Mesenchymal stem cell (in vitro differentiated cells and primary cell): ENCODE measurements around the gene GPR26.

Experiments used
- DNase-seq: peaks from one replicate; pipeline ENCODE4 v3.0.0-alpha.2; 2013
- H2AFZ ChIP-seq: one replicate; pipeline ENCODE4 v1.6.1; 2013; ENCODE audit warnings: low read depth, mild to moderate bottlenecking, control low read depth, inconsistent platforms, low read length, moderate library complexity
- H2AK5ac ChIP-seq: 2 replicates; pipeline ENCODE4 v1.6.1; 2013; ENCODE audit warnings: low read length, moderate library complexity, mild to moderate bottlenecking, inconsistent platforms; ENCODE audit not compliant: severe bottlenecking
- H2BK120ac ChIP-seq: one replicate; pipeline ENCODE4 v1.6.1; 2013; ENCODE audit warnings: low read depth, mild to moderate bottlenecking, inconsistent platforms, low read length, moderate library complexity
- H2BK12ac ChIP-seq, 2 experiments: one replicate each; pipeline ENCODE4 v1.6.1; 2013; ENCODE audit warnings: inconsistent platforms in 2 of 2, low read length in 2 of 2, mild to moderate bottlenecking in 2 of 2, moderate library complexity in 2 of 2, control low read depth in 1 of 2
- H2BK15ac ChIP-seq: one replicate; pipeline ENCODE4 v1.6.1; 2013; ENCODE audit warnings: mild to moderate bottlenecking, low read depth, inconsistent platforms; ENCODE audit not compliant: poor library complexity, severe bottlenecking
- H2BK5ac ChIP-seq: 2 replicates; pipeline ENCODE4 v1.6.1; 2013; ENCODE audit warnings: low read depth, mild to moderate bottlenecking, low read length, control low read depth, inconsistent platforms; ENCODE audit not compliant: poor library complexity, severe bottlenecking
- H3K14ac ChIP-seq, 2 experiments: one replicate each; pipeline ENCODE4 v1.6.1; 2013; ENCODE audit warnings: inconsistent platforms in 2 of 2, low read length in 2 of 2, control low read depth in 1 of 2, mild to moderate bottlenecking in 1 of 2, moderate library complexity in 1 of 2
- H3K18ac ChIP-seq, 2 experiments: one replicate each; pipeline ENCODE4 v1.6.1; 2013; ENCODE audit warnings: inconsistent platforms in 2 of 2, low read length in 2 of 2, control low read depth in 1 of 2, low read depth in 1 of 2, mild to moderate bottlenecking in 1 of 2
- H3K23ac ChIP-seq, 2 experiments: one replicate each; pipeline ENCODE4 v1.6.1; 2013; ENCODE audit warnings: inconsistent platforms in 2 of 2, low read length in 2 of 2, mild to moderate bottlenecking in 2 of 2, moderate library complexity in 2 of 2, control low read depth in 1 of 2
- H3K27ac ChIP-seq: 2 replicates; pipeline ENCODE4 v1.5.1; 2013; ENCODE audit warnings: mild to moderate bottlenecking, moderate library complexity, low read length, control low read depth, inconsistent platforms; ENCODE audit not compliant: poor library complexity, severe bottlenecking
- H3K27me3 ChIP-seq, 2 experiments: 2 replicates each; pipeline versions ENCODE4 v1.6.1 to v1.7.0; 2013; ENCODE audit warnings: low read length in 2 of 2, mild to moderate bottlenecking in 2 of 2, moderate library complexity in 2 of 2, control low read depth in 1 of 2, inconsistent platforms in 1 of 2; ENCODE audit not compliant: control insufficient read depth in 1 of 2, insufficient read depth in 1 of 2
- H3K36me3 ChIP-seq, 2 experiments: 2 replicates each; pipeline versions ENCODE4 v1.6.1 to v1.7.0; 2013; ENCODE audit warnings: low read length in 2 of 2, control low read depth in 1 of 2, inconsistent platforms in 1 of 2, low read depth in 1 of 2, mild to moderate bottlenecking in 1 of 2; ENCODE audit not compliant: insufficient read depth in 2 of 2, control insufficient read depth in 1 of 2
- H3K4ac ChIP-seq, 2 experiments: one replicate each; pipeline ENCODE4 v1.6.1; 2013; ENCODE audit warnings: inconsistent platforms in 2 of 2, low read length in 2 of 2, mild to moderate bottlenecking in 2 of 2, moderate library complexity in 2 of 2, control low read depth in 1 of 2, low read depth in 1 of 2
- H3K4me1 ChIP-seq: 2 replicates; pipeline ENCODE4 v1.6.1; 2013; ENCODE audit warnings: low read depth, low read length, control low read depth; ENCODE audit not compliant: control insufficient read depth, insufficient read depth
- H3K4me2 ChIP-seq: 2 replicates; pipeline ENCODE4 v1.6.1; 2013; ENCODE audit warnings: low read length, mild to moderate bottlenecking, inconsistent platforms; ENCODE audit not compliant: poor library complexity, severe bottlenecking
- H3K4me3 ChIP-seq, 2 experiments: 2 replicates each; pipeline versions ENCODE4 v1.5.1 to v1.7.0; 2013; ENCODE audit warnings: low read length in 2 of 2, mild to moderate bottlenecking in 2 of 2, control low read depth in 1 of 2, low read depth in 1 of 2; ENCODE audit not compliant: insufficient read depth in 1 of 2
- H3K79me1 ChIP-seq: replicated peaks from 2 replicates; pipeline ENCODE4 v1.6.1; 2013; ENCODE audit warnings: mild to moderate bottlenecking, control low read depth, low read length, inconsistent platforms; ENCODE audit not compliant: poor library complexity, severe bottlenecking
- H3K9ac ChIP-seq: 2 replicates; pipeline ENCODE4 v1.7.0; 2013; ENCODE audit warnings: mild to moderate bottlenecking, low read length, moderate library complexity
- H3K9me3 ChIP-seq: 2 replicates; pipeline ENCODE4 v1.7.0; 2013; ENCODE audit warnings: mild to moderate bottlenecking, low read length; ENCODE audit not compliant: control insufficient read depth
- H4K8ac ChIP-seq: one replicate; pipeline ENCODE4 v1.6.1; 2013; ENCODE audit warnings: inconsistent platforms, mild to moderate bottlenecking, low read length, moderate library complexity
- H4K91ac ChIP-seq: one replicate; pipeline ENCODE4 v1.6.1; 2013; ENCODE audit warnings: mild to moderate bottlenecking, low read length, inconsistent platforms
- WGBS: methylation state at CpG from one replicate; pipeline ENCODE4 v1.1.7; 2013; ENCODE audit warnings: mixed read lengths; 5-methylcytosine and 5-hydroxymethylcytosine counted together

The GPR26 gene

GRCh38 chr10:123683459-123683858 is 17.3 kb downstream of the GPR26 start:
- no peak overlapping the region for H3K9ac ChIP-seq
- H2BK12ac ChIP-seq = no peak overlapping the region
- no peaks in the 10 kb centered on the region for H3K79me1 ChIP-seq
- H2AFZ ChIP-seq = no peak overlapping the region
- no peak for DNase-seq
- H4K91ac ChIP-seq = no peak overlapping the region
- no peaks in the 10 kb centered on the region for H3K4me1 ChIP-seq
- H3K36me3 ChIP-seq = no peaks in the 10 kb centered on the region
- no peak overlapping the region for H3K4me2 ChIP-seq
- 51% methylated on average over 3 of the region's 3 CpGs for WGBS
- no peak overlapping the region for H2BK15ac ChIP-seq
- H3K9me3 ChIP-seq = no peaks in the 10 kb centered on the region
- no peak overlapping the region for H3K18ac ChIP-seq
- no peak overlapping the region for H3K23ac ChIP-seq
- H2BK5ac ChIP-seq = no peak overlapping the region
- H3K27ac ChIP-seq = no peak overlapping the region
- H3K4ac ChIP-seq = no peak overlapping the region
- H2AK5ac ChIP-seq = no peak overlapping the region
- peaks cover 0 to 89% of the 10 kb centered on the region in 2 experiments for H3K27me3 ChIP-seq
- no peak overlapping the region for H3K14ac ChIP-seq
- no peak overlapping the region for H4K8ac ChIP-seq
- no peak overlapping the region for H3K4me3 ChIP-seq
- H2BK120ac ChIP-seq = no peak overlapping the region

- H3K9ac ChIP-seq = no peak overlapping the region
- no peak for DNase-seq
- no peak overlapping the region for H3K14ac ChIP-seq
- 61% methylated on average over 8 of the region's 8 CpGs for WGBS
- no peak overlapping the region for H3K18ac ChIP-seq
- no peak overlapping the region for H3K23ac ChIP-seq
- H3K4ac ChIP-seq = no peak overlapping the region
- H2BK12ac ChIP-seq = no peak overlapping the region
- no peak overlapping the region for H2BK120ac ChIP-seq
- H3K79me1 ChIP-seq = no peaks in the 10 kb centered on the region
- no peaks in the 10 kb centered on the region for H3K4me1 ChIP-seq
- H4K8ac ChIP-seq = no peak overlapping the region
- peaks cover 0 to 85% of the 10 kb centered on the region in 2 experiments for H3K27me3 ChIP-seq
- no peak overlapping the region for H2BK15ac ChIP-seq
- H2BK5ac ChIP-seq = no peak overlapping the region
- H4K91ac ChIP-seq = no peak overlapping the region
- H3K4me2 ChIP-seq = no peak overlapping the region
- no peak overlapping the region for H2AFZ ChIP-seq
- H3K36me3 ChIP-seq = no peaks in the 10 kb centered on the region
- H3K27ac ChIP-seq = no peak overlapping the region
- H3K4me3 ChIP-seq = no peak overlapping the region
- no peak overlapping the region for H2AK5ac ChIP-seq
- no peaks in the 10 kb centered on the region for H3K9me3 ChIP-seq
Measured at GRCh38 chr10:123683865-123684264, 17.7 kb downstream of the GPR26 start.

- 80% methylated on average over 12 of the region's 12 CpGs for WGBS
- H4K91ac ChIP-seq = no peak overlapping the region
- H3K79me1 ChIP-seq = no peaks in the 10 kb centered on the region
- no peak overlapping the region for H3K14ac ChIP-seq
- H3K18ac ChIP-seq = no peak overlapping the region
- no peak overlapping the region for H2BK120ac ChIP-seq
- no peak overlapping the region for H3K4me2 ChIP-seq
- H3K4me3 ChIP-seq = no peak overlapping the region
- H4K8ac ChIP-seq = no peak overlapping the region
- H3K4me1 ChIP-seq = no peaks in the 10 kb centered on the region
- DNase-seq = no peak
- H2BK5ac ChIP-seq = no peak overlapping the region
- H2AFZ ChIP-seq = no peak overlapping the region
- H2BK12ac ChIP-seq = no peak overlapping the region
- H3K27ac ChIP-seq = no peak overlapping the region
- no peak overlapping the region for H2AK5ac ChIP-seq
- H3K9me3 ChIP-seq = no peaks in the 10 kb centered on the region
- H3K9ac ChIP-seq = no peak overlapping the region
- H3K27me3 ChIP-seq = peaks cover 0 to 73% of the 10 kb centered on the region in 2 experiments
- H3K4ac ChIP-seq = no peak overlapping the region
- H3K23ac ChIP-seq = no peak overlapping the region
- no peak overlapping the region for H2BK15ac ChIP-seq
- H3K36me3 ChIP-seq = no peaks in the 10 kb centered on the region
Measured at GRCh38 chr10:123685260-123685659, 19.1 kb downstream of the GPR26 start.

GRCh38 chr10:123687758-123688157 is 21.6 kb downstream of the GPR26 start:
- H3K18ac ChIP-seq = no peak overlapping the region
- no peak overlapping the region for H4K8ac ChIP-seq
- H4K91ac ChIP-seq = no peak overlapping the region
- H2BK120ac ChIP-seq = no peak overlapping the region
- H3K4ac ChIP-seq = no peak overlapping the region
- H3K9ac ChIP-seq = no peak overlapping the region
- H3K4me2 ChIP-seq = no peak overlapping the region
- no peaks in the 10 kb centered on the region for H3K4me1 ChIP-seq
- H3K14ac ChIP-seq = no peak overlapping the region
- H3K23ac ChIP-seq = no peak overlapping the region
- H2AK5ac ChIP-seq = no peak overlapping the region
- no peak overlapping the region for H3K4me3 ChIP-seq
- DNase-seq = no peak
- H3K36me3 ChIP-seq = no peaks in the 10 kb centered on the region
- peaks cover 0 to 60% of the 10 kb centered on the region in 2 experiments for H3K27me3 ChIP-seq
- H2BK15ac ChIP-seq = no peak overlapping the region
- WGBS = 69% methylated on average over 13 of the region's 13 CpGs
- H2BK12ac ChIP-seq = no peak overlapping the region
- H3K9me3 ChIP-seq = no peaks in the 10 kb centered on the region
- no peak overlapping the region for H3K27ac ChIP-seq
- H2BK5ac ChIP-seq = no peak overlapping the region
- no peak overlapping the region for H2AFZ ChIP-seq
- no peaks in the 10 kb centered on the region for H3K79me1 ChIP-seq
